Spinal cord (tissue), 10 donors: ENCODE measurements around the gene CCNJL. TPM values are rescaled to one million over a fixed set of nuclear protein-coding genes. Genes with fewer than 3 reads are reported as not detected.
A peak's percentile ranks its signal among the peaks of the same experiment; 100 is the strongest.
"Not testable (repeated sequence)": the region's sequence is repeated elsewhere in the genome, so short reads cannot be mapped to it uniquely, and the experiment has no call there.

Source experiments
- DNase-seq, 6 donors: peaks; one replicate each; pipeline versions ENCODE4 v3.0.0 to v3.0.0-alpha.2; 2013 to 2015; ENCODE audit warnings: low spot score in 6 of 6, low read depth in 4 of 6
- H3K27ac ChIP-seq: one replicate; pipeline ENCODE4 v1.5.1; 2013; ENCODE audit warnings: low read depth, low read length, control low read depth
- H3K27me3 ChIP-seq: one replicate; pipeline ENCODE4 v1.6.1; 2013; ENCODE audit warnings: low read length; ENCODE audit not compliant: control insufficient read depth, insufficient read depth
- H3K36me3 ChIP-seq: one replicate; pipeline ENCODE4 v1.6.1; 2013; ENCODE audit warnings: low read length; ENCODE audit not compliant: control insufficient read depth, insufficient read depth
- H3K4me1 ChIP-seq: one replicate; pipeline ENCODE4 v1.6.1; 2013; ENCODE audit warnings: low read length; ENCODE audit not compliant: control insufficient read depth, insufficient read depth
- H3K4me3 ChIP-seq: one replicate; pipeline ENCODE4 v1.5.1; 2013; ENCODE audit warnings: low read depth, low read length, control low read depth
- H3K9me3 ChIP-seq: one replicate; pipeline ENCODE4 v1.6.1; 2013; ENCODE audit warnings: low read length; ENCODE audit not compliant: control insufficient read depth, insufficient read depth
- WGBS: methylation state at CpG from one replicate; pipeline ENCODE4 v1.1.5; 2013; ENCODE audit warnings: missing lambda C conversion rate; ENCODE audit not compliant: insufficient coverage; 5-methylcytosine and 5-hydroxymethylcytosine counted together
- polyA plus RNA-seq, 2 donors: library from polyadenylated mRNA; unstranded; fragments of 120-200 nt; gene quantifications; one replicate each; pipeline ENCODE4 v1.2.1, GENCODE V29; 2013; ENCODE audit not compliant: insufficient read length in 2 of 2
- total RNA-seq, 2 donors: library from RNA; depleted of rRNA in 1 of 2; stranded (reverse); fragments of 120-200 nt in 1 of 2; fragments of >200 nt in 1 of 2; gene quantifications; one replicate each; pipeline versions ENCODE4 v1.2.3 to v1.2.4, GENCODE V29; 2013 to 2014
- donor health status: healthy.

Gene CCNJL
- total and polyA plus RNA-seq, 4 donors: 2.1 to 7.9 (median 5.9) TPM

DNA sequence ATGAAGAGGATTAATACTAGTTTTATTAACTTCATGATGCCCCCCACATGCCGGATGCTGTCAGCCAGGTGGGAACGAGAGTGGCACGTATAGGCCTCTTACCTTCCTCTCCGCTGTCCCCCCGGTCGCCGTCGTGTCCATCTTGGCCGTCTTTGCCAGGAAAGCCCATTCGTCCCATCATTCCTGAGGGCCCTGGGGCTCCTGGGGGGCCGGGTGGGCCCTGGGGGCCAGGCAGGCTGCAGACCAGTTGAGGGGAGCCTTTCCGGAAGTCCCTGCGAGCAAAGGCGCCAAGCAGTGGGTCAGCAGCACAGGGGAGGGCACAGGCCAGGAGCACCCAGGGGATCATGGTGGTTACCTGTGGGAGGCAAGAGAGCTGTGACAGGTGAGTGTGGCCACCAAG lies 42.3 kb upstream of the CCNJL start:
- Histone ChIP-seq H3K4me3 (no peak overlapping the region), H3K36me3 (peaks cover 2% of the 10 kb centered on the region), H3K27me3 (no peaks in the 10 kb centered on the region), H3K27ac (no peak overlapping the region), H3K9me3 (no peaks in the 10 kb centered on the region), H3K4me1 (peaks cover 21% of the 10 kb centered on the region)
- 93% methylated on average over 14 of the region's 14 CpGs for WGBS
- no peak for DNase-seq

DNA sequence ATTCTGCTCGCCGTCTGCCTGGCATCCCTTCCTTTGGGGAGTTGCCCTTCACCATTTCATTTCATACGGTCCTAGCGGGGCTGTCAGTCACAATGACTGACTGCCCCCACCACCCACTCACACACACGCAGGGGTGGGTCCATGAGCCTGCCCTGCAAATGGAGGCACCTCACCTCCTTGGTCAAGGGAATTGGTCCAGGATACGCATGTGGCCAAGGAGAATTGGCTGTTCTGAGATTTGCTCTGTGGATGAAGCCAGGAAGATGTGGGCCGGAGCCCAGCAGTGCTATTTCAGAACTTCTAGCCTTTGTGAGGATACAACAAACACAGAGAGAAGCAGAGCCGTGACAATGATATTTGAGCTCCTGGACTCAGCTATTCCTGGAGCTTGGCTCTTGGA lies 41.0 kb upstream of the CCNJL start:
- peaks cover 12% of the 10 kb centered on the region for H3K36me3 ChIP-seq
- H3K4me3 ChIP-seq: no peak overlapping the region
- peaks cover 18% of the 10 kb centered on the region for H3K4me1 ChIP-seq
- DNase-seq: peak in 1 of 6 donors; percentile 66
- no peaks in the 10 kb centered on the region for H3K9me3 ChIP-seq
- no peaks in the 10 kb centered on the region for H3K27me3 ChIP-seq
- no peak overlapping the region for H3K27ac ChIP-seq
- WGBS: 81% methylated on average over 5 of the region's 8 CpGs

DNA sequence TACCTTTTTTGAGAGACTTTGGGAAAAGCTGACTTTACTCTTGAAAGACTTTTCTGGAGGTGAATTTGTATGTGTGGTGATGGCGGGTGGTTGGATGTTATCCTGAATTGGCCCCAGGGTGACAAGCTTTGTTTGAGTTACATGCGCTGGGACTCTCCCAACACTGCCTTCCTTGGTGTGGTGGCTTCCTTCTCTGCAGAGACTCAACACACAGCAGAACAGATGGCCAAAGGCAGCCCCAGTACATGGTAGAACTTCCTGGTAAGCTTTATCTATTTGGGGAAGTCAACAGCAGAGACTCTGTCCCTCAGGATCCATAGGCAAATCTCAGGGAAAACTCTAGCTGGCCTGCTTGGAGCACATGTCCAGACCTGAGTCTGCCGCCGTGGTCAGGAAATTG lies 39.9 kb upstream of the CCNJL start:
- Histone ChIP-seq H3K36me3 (peaks cover 12% of the 10 kb centered on the region), H3K4me1 (peaks cover 9% of the 10 kb centered on the region), H3K4me3 (no peak overlapping the region), H3K9me3 (no peaks in the 10 kb centered on the region), H3K27me3 (no peaks in the 10 kb centered on the region), H3K27ac (no peak overlapping the region)
- 100% methylated on average over 2 of the region's 4 CpGs for WGBS
- DNase-seq: no peak

DNA sequence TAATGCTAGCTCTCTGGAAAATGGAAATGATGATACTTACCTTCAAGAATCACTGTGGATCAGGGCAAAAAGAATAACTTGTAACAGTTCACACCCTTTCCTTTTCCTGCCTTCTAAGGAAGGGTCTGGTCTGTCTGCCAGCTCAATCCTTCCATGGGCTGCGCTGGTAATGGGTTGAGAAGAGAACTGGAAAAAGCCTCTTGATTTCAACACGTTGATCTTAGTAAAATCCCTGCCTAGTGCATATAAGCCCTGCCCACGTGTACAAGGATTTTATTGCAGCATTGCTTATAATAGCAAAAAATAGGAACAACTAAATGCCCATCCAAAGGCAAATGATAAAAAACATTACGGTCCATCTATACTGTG lies 37.6 kb upstream of the CCNJL start:
- no peaks in the 10 kb centered on the region for H3K9me3 ChIP-seq
- H3K4me1 ChIP-seq: peaks cover 7% of the 10 kb centered on the region
- no peak overlapping the region for H3K27ac ChIP-seq
- H3K4me3 ChIP-seq: no peak overlapping the region
- H3K27me3 ChIP-seq: no peaks in the 10 kb centered on the region
- peaks cover 12% of the 10 kb centered on the region for H3K36me3 ChIP-seq
- WGBS: no CpG with 5 or more reads among the region's 4 CpGs
- no peak for DNase-seq

DNA sequence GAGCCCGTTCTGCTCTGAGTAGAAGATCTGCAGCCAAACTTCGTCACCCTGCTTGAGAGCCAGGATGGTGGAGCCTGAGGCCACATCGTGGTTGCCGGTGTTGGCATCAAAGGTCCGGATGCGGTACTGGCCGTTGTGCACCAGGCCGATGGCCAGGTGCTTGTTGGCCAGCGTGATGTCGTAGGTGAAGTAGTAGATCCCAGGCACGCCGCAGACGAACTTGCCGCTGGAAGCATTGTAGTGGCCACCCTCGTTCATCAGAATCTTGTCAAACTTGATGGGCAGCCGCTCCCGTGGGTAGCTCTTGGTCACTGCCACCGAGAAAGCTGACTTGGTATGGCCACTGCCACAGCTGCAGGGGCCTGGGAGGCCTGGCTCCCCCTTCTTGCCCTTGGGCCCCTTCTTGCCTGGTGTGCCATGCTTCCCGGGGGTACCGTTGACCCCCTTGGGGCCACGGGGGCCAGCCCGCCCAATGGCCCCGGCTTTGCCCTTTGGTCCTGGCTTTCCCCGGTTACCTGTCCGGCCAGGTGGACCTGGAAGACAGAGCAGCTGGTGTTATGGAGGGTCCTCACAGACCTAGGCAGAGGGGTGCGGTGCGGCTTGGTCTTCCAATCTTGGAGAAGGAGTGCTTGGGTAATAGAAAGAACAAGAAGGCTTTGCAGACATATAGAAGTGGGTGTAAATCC lies 37.0 kb upstream of the CCNJL start:
- Histone ChIP-seq H3K4me1 (peaks cover 9% of the 10 kb centered on the region), H3K27ac (no peak overlapping the region), H3K36me3 (peaks cover 9% of the 10 kb centered on the region), H3K4me3 (no peak overlapping the region), H3K27me3 (no peaks in the 10 kb centered on the region), H3K9me3 (no peaks in the 10 kb centered on the region)
- no peak for DNase-seq
- 98% methylated on average over 26 of the region's 27 CpGs for WGBS

DNA sequence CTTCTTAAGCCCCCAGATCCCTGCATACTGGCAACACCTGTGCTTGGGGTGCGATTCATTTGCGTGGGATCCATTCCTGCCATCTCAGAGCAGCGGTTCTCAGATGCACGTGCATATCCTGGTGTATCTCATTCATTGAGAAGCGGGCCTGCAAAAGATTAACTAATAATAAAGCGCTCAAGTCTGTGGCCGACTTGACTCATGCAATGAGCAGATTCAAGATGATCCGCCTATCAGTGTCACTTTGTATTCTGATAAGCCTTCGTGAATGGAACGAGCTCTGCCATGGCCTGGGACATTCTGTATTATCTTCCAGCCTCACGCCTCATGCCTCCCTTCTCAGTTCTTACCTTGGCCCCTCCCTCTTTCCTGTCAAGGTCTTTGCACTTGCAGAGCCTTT lies 35.7 kb upstream of the CCNJL start:
- Histone ChIP-seq H3K36me3 (peaks cover 9% of the 10 kb centered on the region), H3K27me3 (no peaks in the 10 kb centered on the region), H3K9me3 (no peaks in the 10 kb centered on the region), H3K4me1 (peaks cover 9% of the 10 kb centered on the region), H3K27ac (no peak overlapping the region), H3K4me3 (no peak overlapping the region)
- no peak for DNase-seq
- WGBS: 84% methylated on average over 11 of the region's 11 CpGs

DNA sequence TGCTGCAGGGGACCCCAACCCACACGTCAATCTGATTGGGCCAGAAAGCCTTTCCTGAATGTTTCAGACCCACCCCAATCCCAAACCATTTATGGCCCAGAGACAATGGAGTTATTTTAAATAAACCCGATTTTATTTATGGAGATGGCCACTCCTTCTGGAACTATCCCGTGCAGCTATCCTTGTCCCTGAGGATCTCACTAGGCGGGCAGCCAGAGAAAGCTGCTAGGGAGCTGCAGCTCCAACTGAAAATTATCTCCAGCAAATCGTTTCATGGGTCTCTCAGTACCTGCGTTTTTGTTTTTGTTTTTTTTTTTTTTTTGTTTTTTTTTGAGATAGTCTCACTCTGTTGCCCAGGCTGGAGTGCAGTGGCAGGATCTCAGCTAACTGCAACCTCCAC lies 35.1 kb upstream of the CCNJL start:
- no peak overlapping the region for H3K27ac ChIP-seq
- H3K9me3 ChIP-seq: no peaks in the 10 kb centered on the region
- peaks cover 9% of the 10 kb centered on the region for H3K4me1 ChIP-seq
- no peak for DNase-seq
- H3K36me3 ChIP-seq: peaks cover 9% of the 10 kb centered on the region
- H3K27me3 ChIP-seq: no peaks in the 10 kb centered on the region
- H3K4me3 ChIP-seq: no peak overlapping the region
- 66% methylated on average over 3 of the region's 6 CpGs for WGBS

DNA sequence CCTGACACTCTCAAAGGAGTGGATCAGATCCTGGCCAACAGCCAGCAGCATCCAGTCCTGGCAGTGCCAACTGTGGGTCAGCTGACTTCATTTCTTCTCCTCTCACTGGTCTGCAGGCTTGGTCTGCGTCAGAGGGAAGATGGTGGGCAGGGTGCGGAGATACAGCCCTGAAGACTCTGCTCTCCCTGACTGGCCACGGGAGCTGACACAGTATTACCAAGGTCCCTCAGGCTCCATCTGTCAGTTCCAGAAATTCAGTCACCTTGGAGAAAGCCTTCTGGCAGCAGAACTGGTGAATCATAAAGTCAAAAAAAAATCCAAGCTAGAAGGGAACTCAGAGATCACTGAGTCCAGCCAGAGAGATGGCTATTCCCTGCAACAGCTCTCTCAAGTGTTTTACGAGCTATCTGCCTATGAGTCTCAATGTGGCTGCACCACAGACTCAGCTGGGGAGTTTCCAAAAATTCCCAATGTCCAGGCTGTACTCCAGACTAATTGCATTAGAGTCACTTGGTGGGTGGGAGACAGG lies 30.1 kb upstream of the CCNJL start:
- DNase-seq: no peak
- 93% methylated on average over 3 of the region's 4 CpGs for WGBS
- no peak overlapping the region for H3K27ac ChIP-seq
- no peaks in the 10 kb centered on the region for H3K36me3 ChIP-seq
- no peaks in the 10 kb centered on the region for H3K27me3 ChIP-seq
- peaks cover 9% of the 10 kb centered on the region for H3K4me1 ChIP-seq
- no peak overlapping the region for H3K4me3 ChIP-seq
- H3K9me3 ChIP-seq: no peaks in the 10 kb centered on the region

DNA sequence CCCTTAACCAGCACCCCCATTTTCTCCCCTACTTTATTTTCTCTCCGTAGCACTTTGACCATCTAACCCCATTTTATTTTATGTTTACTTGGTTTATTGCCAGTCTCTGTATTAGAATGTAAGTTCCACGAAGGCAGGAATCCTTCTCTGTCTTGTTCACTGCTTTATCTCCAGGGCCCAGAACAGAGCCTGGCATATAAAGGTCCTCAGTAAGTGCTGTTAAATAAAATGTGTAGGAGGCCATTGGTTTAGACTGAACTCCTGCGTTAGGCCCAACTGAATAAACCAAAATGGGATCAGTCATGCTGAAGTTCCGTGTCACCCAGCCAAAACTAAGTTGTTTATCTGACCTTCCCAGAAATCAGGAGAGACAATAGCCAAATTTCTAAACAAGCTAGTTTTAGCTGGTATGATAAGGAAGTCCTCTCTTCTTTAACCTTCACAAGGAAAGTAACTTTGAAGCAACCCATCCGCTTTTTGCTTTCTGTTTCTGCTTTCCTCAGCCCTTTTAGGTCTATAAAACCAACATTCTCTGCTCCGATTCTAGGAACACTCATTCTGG lies 29.0 kb upstream of the CCNJL start:
- Histone ChIP-seq H3K27ac (no peak overlapping the region), H3K4me3 (no peak overlapping the region), H3K27me3 (no peaks in the 10 kb centered on the region), H3K4me1 (peaks cover 9% of the 10 kb centered on the region), H3K9me3 (no peaks in the 10 kb centered on the region), H3K36me3 (no peaks in the 10 kb centered on the region)
- no peak for DNase-seq
- 86% methylated on average over 1 of the region's 6 CpGs for WGBS

DNA sequence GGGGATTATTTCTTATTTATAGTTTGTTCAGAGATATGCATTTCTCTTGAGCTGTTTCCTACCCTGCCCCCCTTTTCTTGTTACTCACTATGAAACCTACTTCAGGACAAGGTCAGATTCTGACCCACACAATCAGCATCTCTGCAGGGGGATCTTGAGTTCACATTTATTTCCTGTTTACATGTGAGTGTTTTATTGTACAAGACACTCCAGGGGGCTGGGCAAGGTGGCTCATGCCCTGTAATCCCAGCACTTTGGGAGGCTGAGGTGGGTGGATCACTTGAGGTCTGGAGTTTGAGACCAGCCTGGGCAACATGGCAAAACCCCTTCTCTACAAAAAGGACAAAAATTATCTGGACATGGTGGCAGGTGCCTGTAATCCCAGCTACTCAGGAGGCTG lies 28.1 kb upstream of the CCNJL start:
- H3K27ac ChIP-seq, DNase-seq, H3K4me3 ChIP-seq: not testable (repeated sequence)

More for the DNA sequence above, 28.1 kb upstream of the CCNJL start:
- H3K27me3 ChIP-seq, H3K4me1 ChIP-seq, H3K36me3 ChIP-seq, H3K9me3 ChIP-seq: not testable (repeated sequence)
